PC-9 (cell line): ENCODE data around the gene ADI1. TPM values are rescaled to one million over a fixed set of nuclear protein-coding genes. Genes with fewer than 3 reads are reported as not detected.

Source experiments
- BruUV-seq: library from RNA; stranded (reverse); fragments of 400-500 nt; replicated peaks from 2 replicates; lab custom pipeline; 2021; lab: Mats Ljungman, UMichigan
- CTCF ChIA-PET: fragments of 300-600 bp; sonication (Branson Sonifier 250); formaldehyde crosslinking; loops from one replicate; lab custom pipeline; 2022; ENCODE audit warnings: antibody characterized with exemption; lab: Charles Lee
- POLR2A ChIA-PET: fragments of 300-600 bp; sonication (Branson Sonifier 250); formaldehyde crosslinking; loops from one replicate; lab custom pipeline; 2022; ENCODE audit warnings: antibody characterized with exemption; ENCODE audit not compliant: unreplicated experiment; lab: Charles Lee
- DNase-seq, 2 experiments: peaks; one replicate each; pipeline versions ENCODE4 v3.0.0 to v3.0.0-alpha.2; 2015 to 2022; ENCODE audit warnings: mixed read lengths in 1 of 2
- H2AFZ ChIP-seq: fragments of 200-600 bp; sonication (generic); 2 replicates; pipeline ENCODE4 v1.8.1; 2017; ENCODE audit warnings: antibody characterized with exemption
- H3F3A ChIP-seq: fragments of 200-600 bp; sonication (generic); 2 replicates; pipeline ENCODE4 v1.8.1; 2017; ENCODE audit warnings: antibody characterized with exemption, mild to moderate bottlenecking, low read depth; ENCODE audit not compliant: insufficient read depth
- H3K27ac ChIP-seq: fragments of 200-600 bp; sonication (generic); 2 replicates; pipeline ENCODE4 v1.6.1; 2016; ENCODE audit warnings: mixed run types
- H3K27me3 ChIP-seq: fragments of 200-600 bp; sonication (generic); 2 replicates; pipeline ENCODE4 v1.6.1; 2016; ENCODE audit warnings: low read depth, mixed run types; ENCODE audit not compliant: insufficient read depth
- H3K36me3 ChIP-seq: fragments of 200-600 bp; sonication (generic); 2 replicates; pipeline ENCODE4 v1.6.1; 2016; ENCODE audit warnings: low read depth, mixed run types
- H3K4me1 ChIP-seq: fragments of 200-600 bp; sonication (generic); replicated peaks from 2 replicates; pipeline ENCODE4 v1.6.1; 2016; ENCODE audit warnings: mixed run types; ENCODE audit not compliant: insufficient read depth
- H3K4me2 ChIP-seq: fragments of 200-600 bp; sonication (generic); 2 replicates; pipeline ENCODE4 v1.6.1; 2017; ENCODE audit warnings: mixed run types
- H3K4me3 ChIP-seq: fragments of 200-600 bp; sonication (generic); 2 replicates; pipeline ENCODE4 v1.6.1; 2016; ENCODE audit warnings: mixed run types
- H3K79me2 ChIP-seq: fragments of 200-600 bp; sonication (generic); 2 replicates; pipeline ENCODE4 v1.6.1; 2017; ENCODE audit warnings: low read depth, mixed run types
- H3K9me2 ChIP-seq: fragments of 200-600 bp; sonication (generic); 2 replicates; pipeline ENCODE4 v1.8.1; 2017; ENCODE audit warnings: mild to moderate bottlenecking; ENCODE audit not compliant: insufficient read depth
- H3K9me3 ChIP-seq: fragments of 200-600 bp; sonication (generic); 2 replicates; pipeline ENCODE4 v1.8.1; 2016; ENCODE audit warnings: low read depth; ENCODE audit not compliant: insufficient read depth
- H4K20me1 ChIP-seq: fragments of 200-600 bp; sonication (generic); 2 replicates; pipeline ENCODE4 v1.8.1; 2017; ENCODE audit not compliant: insufficient read depth
- CTCF ChIP-seq: fragments of 200-600 bp; sonication (generic); conservative IDR thresholded peaks from 2 replicates; pipeline ENCODE4 v1.6.1; 2017; ENCODE audit warnings: mixed run types, antibody characterized with exemption, mild to moderate bottlenecking, moderate library complexity
- EZH2 ChIP-seq: fragments of 200-600 bp; sonication (generic); IDR thresholded peaks from 2 replicates; pipeline ENCODE4 v1.8.0; 2017; ENCODE audit warnings: antibody characterized with exemption, low read depth
- intact Hi-C: fragments of 100-400 bp; cut with micrococcal nuclease; formaldehyde crosslinking; loops from one replicate; pipeline ENCODE4 v1.10.0; 2022; ENCODE audit not compliant: unreplicated experiment
- total RNA-seq: library from RNA; stranded (reverse); gene quantifications from 2 replicates; pipeline ENCODE4 v1.2.3, GENCODE V29; 2021

The ADI1 gene
- total RNA-seq, 1 experiment from 2014 or later: 54.5 TPM

GRCh38 chr2:3543023-3543683, 23.8 kb upstream of the ADI1 start:
- ChIA-PET CTCF (no interaction called here), POLR2A (no interaction called here)
- TF ChIP-seq EZH2 (no peak), CTCF (no peak)
- H3K27me3 ChIP-seq: no peaks in the 10 kb centered on the region
- no peak for DNase-seq
- no peak overlapping the region for H3K27ac ChIP-seq
- intact Hi-C loops: no loop called here
- no peaks in the 10 kb centered on the region for H3K9me3 ChIP-seq
- H3K4me3 ChIP-seq: no peak overlapping the region
- no peak overlapping the region for H2AFZ ChIP-seq
- no peaks in the 10 kb centered on the region for H3K4me1 ChIP-seq
- H4K20me1 ChIP-seq: peaks cover 11% of the 10 kb centered on the region
- peaks cover 33% of the 10 kb centered on the region for H3F3A ChIP-seq
- no TSS peak for BruUV-seq
- H3K9me2 ChIP-seq: no peaks in the 10 kb centered on the region
- H3K4me2 ChIP-seq: no peak overlapping the region
- H3K79me2 ChIP-seq: 0 out of 2 replicates have a peak, but pooled peaks cover 9% of the 10 kb centered on the region
- peaks cover 55% of the 10 kb centered on the region; the same call in 1 of the 2 replicates for H3K36me3 ChIP-seq

GRCh38 chr2:3542107-3542506, 22.8 kb upstream of the ADI1 start:
- Histone ChIP-seq H3K4me3 (no peak overlapping the region), H4K20me1 (peaks cover 11% of the 10 kb centered on the region), H2AFZ (no peak overlapping the region), H3F3A (peaks cover 37% of the 10 kb centered on the region), H3K79me2 (0 out of 2 replicates have a peak, but pooled peaks cover 9% of the 10 kb centered on the region), H3K4me2 (no peak overlapping the region), H3K9me3 (no peaks in the 10 kb centered on the region), H3K4me1 (peaks cover 5% of the 10 kb centered on the region), H3K9me2 (no peaks in the 10 kb centered on the region), H3K36me3 (peaks cover 44% of the 10 kb centered on the region; the same call in 1 of the 2 replicates), H3K27ac (no peak overlapping the region), H3K27me3 (no peaks in the 10 kb centered on the region)
- POLR2A ChIA-PET: no interaction called here
- intact Hi-C loops: no loop called here
- no TSS peak for BruUV-seq
- CTCF ChIA-PET: no interaction called here
- no peak for DNase-seq
- TF ChIP-seq CTCF (no peak), EZH2 (no peak)

- Histone ChIP-seq H3K27me3 (no peaks in the 10 kb centered on the region), H3K36me3 (peaks cover 22% of the 10 kb centered on the region; the same call in 1 of the 2 replicates), H3K4me3 (no peak overlapping the region), H3K9me3 (no peaks in the 10 kb centered on the region), H3K4me1 (peaks cover 28% of the 10 kb centered on the region), H4K20me1 (peaks cover 11% of the 10 kb centered on the region), H2AFZ (no peak overlapping the region), H3K27ac (no peak overlapping the region), H3K9me2 (no peaks in the 10 kb centered on the region), H3F3A (peaks cover 44% of the 10 kb centered on the region), H3K4me2 (no peak overlapping the region), H3K79me2 (no peaks in the 10 kb centered on the region)
- ChIA-PET POLR2A (no interaction called here), CTCF (no interaction called here)
- intact Hi-C loops: no loop called here
- TF ChIP-seq CTCF: no peak
- no peak for TF ChIP-seq EZH2
- no peak for DNase-seq
- BruUV-seq: no TSS peak
Measured at GRCh38 chr2:3539836-3540235, 20.5 kb upstream of the ADI1 start.
